Bronchial epithelial cell (primary cell): ENCODE measurements around the gene LDLRAD3. TPM values are rescaled to one million over a fixed set of nuclear protein-coding genes. Genes with fewer than 3 reads are reported as not detected.

Experiments
- DNase-seq: peaks from one replicate; pipeline ENCODE4 v3.0.0-alpha.2; 2010; ENCODE audit warnings: low read depth
- FAIRE-seq: peaks from 2 replicates; lab custom pipeline; 2011; peaks lifted over from hg19 to GRCh38; lab: Jason Lieb, UNC
- H3K27me3 ChIP-seq: 2 replicates; pipeline ENCODE4 v1.5.1; 2011; ENCODE audit warnings: low read length; ENCODE audit not compliant: control insufficient read depth, insufficient read depth
- H3K36me3 ChIP-seq: 2 replicates; pipeline ENCODE4 v1.5.1; 2011; ENCODE audit warnings: low read length; ENCODE audit not compliant: control insufficient read depth, insufficient read depth
- H3K4me3 ChIP-seq: 2 replicates; pipeline ENCODE4 v1.5.1; 2011; ENCODE audit warnings: mild to moderate bottlenecking, low read depth, low read length, control low read depth
- total RNA-seq: library from RNA; depleted of rRNA; stranded (reverse); fragments of >200 nt; gene quantifications from 2 replicates; pipeline ENCODE4 v1.2.1, GENCODE V29; 2014
- TF ChIP-seq, protein P1 (sequence below): IDR thresholded peaks from 2 replicates; pipeline ENCODE4 v1.5.1; 2011; ENCODE audit warnings: mild to moderate bottlenecking, moderate library complexity, low read length, control low read depth, inconsistent platforms; ENCODE audit not compliant: insufficient read depth, severe bottlenecking

Gene LDLRAD3
- total RNA-seq, 1 donor from 2014 or later: 4.7 TPM

- Histone ChIP-seq H3K27me3 (no peaks in the 10 kb centered on the region), H3K36me3 (no peaks in the 10 kb centered on the region), H3K4me3 (no peak overlapping the region)
- DNase-seq (no peak), FAIRE-seq (peak; percentile 13)
- TF ChIP-seq, protein P1, sequence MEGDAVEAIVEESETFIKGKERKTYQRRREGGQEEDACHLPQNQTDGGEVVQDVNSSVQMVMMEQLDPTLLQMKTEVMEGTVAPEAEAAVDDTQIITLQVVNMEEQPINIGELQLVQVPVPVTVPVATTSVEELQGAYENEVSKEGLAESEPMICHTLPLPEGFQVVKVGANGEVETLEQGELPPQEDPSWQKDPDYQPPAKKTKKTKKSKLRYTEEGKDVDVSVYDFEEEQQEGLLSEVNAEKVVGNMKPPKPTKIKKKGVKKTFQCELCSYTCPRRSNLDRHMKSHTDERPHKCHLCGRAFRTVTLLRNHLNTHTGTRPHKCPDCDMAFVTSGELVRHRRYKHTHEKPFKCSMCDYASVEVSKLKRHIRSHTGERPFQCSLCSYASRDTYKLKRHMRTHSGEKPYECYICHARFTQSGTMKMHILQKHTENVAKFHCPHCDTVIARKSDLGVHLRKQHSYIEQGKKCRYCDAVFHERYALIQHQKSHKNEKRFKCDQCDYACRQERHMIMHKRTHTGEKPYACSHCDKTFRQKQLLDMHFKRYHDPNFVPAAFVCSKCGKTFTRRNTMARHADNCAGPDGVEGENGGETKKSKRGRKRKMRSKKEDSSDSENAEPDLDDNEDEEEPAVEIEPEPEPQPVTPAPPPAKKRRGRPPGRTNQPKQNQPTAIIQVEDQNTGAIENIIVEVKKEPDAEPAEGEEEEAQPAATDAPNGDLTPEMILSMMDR: no peak
These were observed 274.5 kb downstream of the LDLRAD3 start for GRCh38 chr11:36218283-36218921.

DNA sequence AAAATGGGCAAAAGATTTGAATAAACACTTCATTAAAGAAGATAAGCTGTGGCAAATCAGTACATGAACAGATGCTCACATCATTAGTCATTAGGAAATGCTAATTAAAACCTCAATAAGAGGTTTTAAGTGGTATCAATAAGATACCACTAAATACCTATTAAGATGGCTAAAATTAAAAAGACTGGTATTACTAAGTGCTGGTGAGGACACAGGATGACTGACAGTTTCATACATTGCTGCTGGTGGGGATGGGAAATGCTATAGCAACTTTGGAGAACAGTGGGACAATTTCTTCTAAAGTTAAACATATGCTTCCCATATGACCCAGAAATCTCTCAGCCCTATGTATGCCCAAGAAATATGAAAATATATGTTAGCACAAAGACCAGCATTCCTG is 276.1 kb downstream of the LDLRAD3 start:
- no peak for FAIRE-seq
- H3K27me3 ChIP-seq: no peaks in the 10 kb centered on the region
- H3K4me3 ChIP-seq: no peak overlapping the region
- TF ChIP-seq, protein P1: no peak
- no peaks in the 10 kb centered on the region for H3K36me3 ChIP-seq
- no peak for DNase-seq

- H3K36me3 ChIP-seq: peaks cover 2% of the 10 kb centered on the region
- FAIRE-seq (no peak), DNase-seq (no peak)
- no peaks in the 10 kb centered on the region for H3K27me3 ChIP-seq
- no peak overlapping the region for H3K4me3 ChIP-seq
- TF ChIP-seq, protein P1: no peak
These were observed 279.2 kb downstream of the LDLRAD3 start for GRCh38 chr11:36222831-36223635.

DNA sequence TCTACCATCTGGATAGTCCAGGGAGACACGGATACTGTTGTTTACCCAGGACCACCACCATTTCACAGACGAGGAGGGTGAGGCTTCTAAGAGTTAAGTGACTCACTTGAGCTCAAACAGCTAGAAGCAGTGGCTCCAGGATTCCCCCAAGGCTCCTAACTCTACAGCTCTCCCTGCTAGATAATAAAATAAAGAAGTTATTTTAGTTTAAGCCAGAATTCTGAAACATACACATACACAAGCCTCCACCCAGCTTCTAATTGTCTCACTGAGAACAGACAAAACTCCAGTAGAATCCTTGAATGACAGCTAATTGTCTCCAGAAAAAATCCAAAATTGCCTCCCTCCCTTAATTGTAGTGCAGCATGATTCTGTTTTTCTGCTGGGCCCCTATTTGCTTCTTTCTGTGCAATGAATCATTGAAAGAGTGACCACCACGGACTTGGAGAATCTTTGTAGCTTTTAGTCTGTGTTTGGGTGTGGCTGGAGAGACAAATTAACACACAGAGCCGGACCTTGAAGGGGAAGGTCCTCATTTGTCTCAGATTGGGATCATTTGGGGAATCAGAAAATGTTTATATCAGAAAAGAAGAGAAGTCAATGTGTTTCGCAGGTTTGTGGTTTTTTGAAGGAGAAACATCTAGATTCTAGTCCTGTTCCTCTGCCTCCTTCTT is 280.5 kb downstream of the LDLRAD3 start:
- peaks cover 2% of the 10 kb centered on the region for H3K36me3 ChIP-seq
- no peak for FAIRE-seq
- no peak for DNase-seq
- H3K4me3 ChIP-seq: no peak overlapping the region
- H3K27me3 ChIP-seq: no peaks in the 10 kb centered on the region
- TF ChIP-seq, protein P1: no peak

GRCh38 chr11:36227044-36227443 is 283.2 kb downstream of the LDLRAD3 start:
- TF ChIP-seq, protein P1: no peak
- FAIRE-seq: no peak
- Histone ChIP-seq H3K4me3 (no peak overlapping the region), H3K27me3 (no peaks in the 10 kb centered on the region), H3K36me3 (peaks cover 2% of the 10 kb centered on the region)
- DNase-seq: no peak
